NCI-H446 (cell line): ENCODE results near the gene QRFP.
"Not testable (repeated sequence)": the region's sequence is repeated elsewhere in the genome, so short reads cannot be mapped to it uniquely, and the experiment has no call there.

Experiments
- DNase-seq, 2 experiments: peaks; one replicate each; lab custom pipeline; 2025; lab: John Stamatoyannopoulos, UW

QRFP gene

GRCh38 chr9:130919559-130920145 is 23.0 kb upstream of the QRFP start:
- no peak for DNase-seq

- DNase-seq, result peak; percentile 13 to 78
These were observed 22.4 kb upstream of the QRFP start for GRCh38 chr9:130918826-130919558.

- no peak for DNase-seq
These were observed 21.7 kb upstream of the QRFP start for GRCh38 chr9:130918101-130918825.

- peak in 1 of 2 experiments; percentile 8 for DNase-seq
These were observed 20.8 kb upstream of the QRFP start for GRCh38 chr9:130917168-130917960.

- DNase-seq, result no peak
These were observed 18.5 kb upstream of the QRFP start for GRCh38 chr9:130915096-130915447.

GRCh38 chr9:130914417-130915095 is 17.9 kb upstream of the QRFP start:
- DNase-seq, result no peak

GRCh38 chr9:130913599-130914416 is 17.2 kb upstream of the QRFP start:
- no peak for DNase-seq

- peak in 1 of 2 experiments; percentile 20 for DNase-seq
These were observed 16.5 kb upstream of the QRFP start for GRCh38 chr9:130912932-130913598.

- DNase-seq, result no peak
These were observed 14.8 kb upstream of the QRFP start for GRCh38 chr9:130911254-130912049.

- DNase-seq, result not testable (repeated sequence)
These were observed 14.1 kb upstream of the QRFP start for GRCh38 chr9:130910670-130911069.

- DNase-seq, result not testable (repeated sequence)
These were observed 13.4 kb upstream of the QRFP start for GRCh38 chr9:130910041-130910440.

GRCh38 chr9:130908878-130909355 is 12.3 kb upstream of the QRFP start:
- DNase-seq, result no peak

GRCh38 chr9:130908146-130908877 is 11.7 kb upstream of the QRFP start:
- no peak for DNase-seq

GRCh38 chr9:130906735-130907416 is 10.3 kb upstream of the QRFP start:
- no peak for DNase-seq

- no peak for DNase-seq
These were observed 9.5 kb upstream of the QRFP start for GRCh38 chr9:130905902-130906734.

GRCh38 chr9:130905125-130905901 is 8.7 kb upstream of the QRFP start:
- no peak for DNase-seq
